HepG2 (cell line): ENCODE measurements around the gene SOX12. TPM values are rescaled to one million over a fixed set of nuclear protein-coding genes. Genes with fewer than 3 reads are reported as not detected.

Source experiments
- AGO2 ChIP-seq: fragments of 200-400 bp; formaldehyde crosslinking; optimal IDR thresholded peaks from 2 replicates; pipeline ENCODE3; 2017; ENCODE audit warnings: mild to moderate bottlenecking, low read depth, low read length, moderate library complexity
- ATF4 ChIP-seq, 2 experiments: fragments of 450-650 bp in 1 of 2; sonication (generic) in 1 of 2; formaldehyde crosslinking; IDR thresholded peaks; 2 replicates each; pipeline versions ENCODE4 v1.5.0 to v1.8.0; 2020 to 2022; ENCODE audit warnings: mild to moderate bottlenecking in 1 of 2, missing genetic modification reagents in 1 of 2
- ATM ChIP-seq: fragments of 450-650 bp; IDR thresholded peaks from 2 replicates; pipeline ENCODE4 v1.7.1; 2017; ENCODE audit warnings: mild to moderate bottlenecking, borderline replicate concordance
- BCL3 ChIP-seq: sonication (generic); formaldehyde crosslinking; IDR thresholded peaks from 2 replicates; pipeline ENCODE4 v1.5.1; 2020; ENCODE audit warnings: mild to moderate bottlenecking, missing genetic modification reagents, moderate library complexity
- CCDC6 ChIP-seq: sonication (generic); formaldehyde crosslinking; IDR thresholded peaks from 2 replicates; pipeline ENCODE4 v1.8.1; 2022; ENCODE audit warnings: mild to moderate bottlenecking, missing genetic modification reagents, moderate library complexity
- CREM ChIP-seq, 2 experiments: sonication (generic) in 1 of 2; formaldehyde crosslinking in 1 of 2; IDR thresholded peaks; 2 replicates each; pipeline versions ENCODE4 v1.4.0 to v1.6.1; 2016 to 2020; ENCODE audit warnings: antibody characterized with exemption in 1 of 2, mild to moderate bottlenecking in 1 of 2, missing genetic modification reagents in 1 of 2
- IKZF5 ChIP-seq: IDR thresholded peaks from 2 replicates; pipeline ENCODE4 v1.6.1; 2018; ENCODE audit warnings: missing genetic modification reagents, mild to moderate bottlenecking, missing compliant biosample characterization
- LRRFIP1 ChIP-seq: sonication (generic); formaldehyde crosslinking; conservative IDR thresholded peaks from 2 replicates; pipeline ENCODE4 v1.4.0; 2020; ENCODE audit warnings: missing genetic modification reagents
- MXD3 ChIP-seq: IDR thresholded peaks from 2 replicates; pipeline ENCODE4 v1.6.1; 2016; ENCODE audit warnings: mild to moderate bottlenecking, missing biosample characterization, missing genetic modification reagents
- PHB2 ChIP-seq: fragments of 450-650 bp; IDR thresholded peaks from 2 replicates; pipeline ENCODE4 v1.6.1; 2018; ENCODE audit not compliant: partially characterized antibody
- PHF8 ChIP-seq: sonication (generic); formaldehyde crosslinking; IDR thresholded peaks from 2 replicates; pipeline ENCODE4 v1.5.0; 2020; ENCODE audit warnings: missing genetic modification reagents
- SALL2 ChIP-seq: sonication (generic); formaldehyde crosslinking; IDR thresholded peaks from 2 replicates; pipeline ENCODE4 v1.8.1; 2023; ENCODE audit warnings: mild to moderate bottlenecking, missing genetic modification reagents, inconsistent platforms
- ZBTB46 ChIP-seq: sonication (generic); formaldehyde crosslinking; IDR thresholded peaks from 2 replicates; pipeline ENCODE4 v1.4.0; 2020; ENCODE audit warnings: mild to moderate bottlenecking, missing genetic modification reagents, borderline replicate concordance
- ZFX ChIP-seq: sonication (generic); formaldehyde crosslinking; IDR thresholded peaks from 2 replicates; pipeline ENCODE4 v1.4.0; 2020; ENCODE audit warnings: mild to moderate bottlenecking, low read depth, missing genetic modification reagents, moderate library complexity
- ZMAT3 ChIP-seq: sonication (generic); formaldehyde crosslinking; conservative IDR thresholded peaks from 2 replicates; pipeline ENCODE4 v1.7.0; 2021; ENCODE audit warnings: missing genetic modification reagents
- ZNF205 ChIP-seq: IDR thresholded peaks from 2 replicates; pipeline ENCODE4 v1.6.1; 2018; ENCODE audit warnings: missing biosample characterization, missing genetic modification reagents
- ZNF317 ChIP-seq: sonication (generic); formaldehyde crosslinking; IDR thresholded peaks from 2 replicates; pipeline ENCODE4 v1.5.0; 2020; ENCODE audit warnings: mild to moderate bottlenecking, missing genetic modification reagents
- ZNF543 ChIP-seq: sonication (generic); formaldehyde crosslinking; IDR thresholded peaks from 2 replicates; pipeline ENCODE4 v1.4.0; 2020; ENCODE audit warnings: mild to moderate bottlenecking, missing genetic modification reagents
- ZNF580 ChIP-seq: IDR thresholded peaks from 2 replicates; pipeline ENCODE4 v1.6.1; 2016; ENCODE audit warnings: low read depth, borderline replicate concordance
- ZNF772 ChIP-seq: sonication (generic); formaldehyde crosslinking; IDR thresholded peaks from 2 replicates; pipeline ENCODE4 v1.5.0; 2020; ENCODE audit warnings: mild to moderate bottlenecking, missing genetic modification reagents
- polyA plus RNA-seq, 8 experiments: library from polyadenylated mRNA; depleted of rRNA in 3 of 8; stranded (reverse) in 7 of 8; unstranded in 1 of 8; fragments of >200 nt; fragmentation: Illumina TruSeq in 4 of 8; extraction: Trizol in 4 of 8; gene quantifications; 2 replicates each; pipeline versions ENCODE4 v1.2.1 to v1.2.3, GENCODE V29; 2011 to 2016; ENCODE audit warnings: low read depth in 4 of 8, missing spikeins in 1 of 8, mixed read lengths in 1 of 8; ENCODE audit not compliant: insufficient read depth in 1 of 8
- total RNA-seq, 5 experiments: library from RNA; depleted of rRNA; stranded (reverse); fragments of >200 nt; fragmentation: Illumina TruSeq; extraction: Trizol; gene quantifications; 2 replicates each; pipeline ENCODE4 v1.2.3, GENCODE V29; 2016; ENCODE audit warnings: low read depth in 1 of 5

The SOX12 gene
- total and polyA plus RNA-seq, 2 of the 13 experiments (the other 11 are each of a cell fraction or from before 2014, with no cell fraction given): 10.0 to 18.7 TPM

GRCh38 chr20:348972-349841 lies 23.9 kb downstream of the SOX12 start (continued):
- TF ChIP-seq PHF8 (CRISPR knock-in tag) (no peak), ZNF205 (CRISPR knock-in tag) (peak; percentile 41; the same call in 1 of the 2 replicates), AGO2 (peak; percentile 75), ATM (no peak), ZNF772 (CRISPR knock-in tag) (no peak), ZFX (CRISPR knock-in tag) (peak; percentile 80), ZNF317 (CRISPR knock-in tag) (no peak), ZNF580 (CRISPR knock-in tag) (peak; percentile 94), CCDC6 (CRISPR knock-in tag) (no peak), IKZF5 (peak; percentile 63; the same call in 1 of the 2 replicates), MXD3 (CRISPR knock-in tag) (0 out of 2 replicates have a peak, but pooled peaks have one; percentile 13), ATF4 (CRISPR knock-in tag; IDR thresholded peaks at IDR 0.05) (peak in 1 of 2 experiments; percentile 27; a peak in 1 of 4 replicates), ZNF543 (CRISPR knock-in tag) (0 out of 2 replicates have a peak, but pooled peaks have one; percentile 80), LRRFIP1 (CRISPR knock-in tag) (no peak), SALL2 (0 out of 2 replicates have a peak, but pooled peaks have one; percentile 31), CREM (IDR thresholded peaks at IDR 0.05) (no peak; the same call in 1 of the 2 replicates), CREM (CRISPR knock-in tag; IDR thresholded peaks at IDR 0.05) (no peak), PHB2 (no peak), ZMAT3 (CRISPR knock-in tag) (no peak), ZBTB46 (CRISPR knock-in tag) (no peak), BCL3 (CRISPR knock-in tag) (no peak; the same call in 1 of the 2 replicates)
